NK-92 (cell line): ENCODE results near the gene RPP25L.
"Not testable (repeated sequence)": the region's sequence is repeated elsewhere in the genome, so short reads cannot be mapped to it uniquely, and the experiment has no call there.

Experiments
- DNase-seq: peaks from one replicate; lab custom pipeline; 2025; ENCODE audit not compliant: unreplicated experiment; lab: John Stamatoyannopoulos, UW

RPP25L gene, protein sequence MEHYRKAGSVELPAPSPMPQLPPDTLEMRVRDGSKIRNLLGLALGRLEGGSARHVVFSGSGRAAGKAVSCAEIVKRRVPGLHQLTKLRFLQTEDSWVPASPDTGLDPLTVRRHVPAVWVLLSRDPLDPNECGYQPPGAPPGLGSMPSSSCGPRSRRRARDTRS

DNA sequence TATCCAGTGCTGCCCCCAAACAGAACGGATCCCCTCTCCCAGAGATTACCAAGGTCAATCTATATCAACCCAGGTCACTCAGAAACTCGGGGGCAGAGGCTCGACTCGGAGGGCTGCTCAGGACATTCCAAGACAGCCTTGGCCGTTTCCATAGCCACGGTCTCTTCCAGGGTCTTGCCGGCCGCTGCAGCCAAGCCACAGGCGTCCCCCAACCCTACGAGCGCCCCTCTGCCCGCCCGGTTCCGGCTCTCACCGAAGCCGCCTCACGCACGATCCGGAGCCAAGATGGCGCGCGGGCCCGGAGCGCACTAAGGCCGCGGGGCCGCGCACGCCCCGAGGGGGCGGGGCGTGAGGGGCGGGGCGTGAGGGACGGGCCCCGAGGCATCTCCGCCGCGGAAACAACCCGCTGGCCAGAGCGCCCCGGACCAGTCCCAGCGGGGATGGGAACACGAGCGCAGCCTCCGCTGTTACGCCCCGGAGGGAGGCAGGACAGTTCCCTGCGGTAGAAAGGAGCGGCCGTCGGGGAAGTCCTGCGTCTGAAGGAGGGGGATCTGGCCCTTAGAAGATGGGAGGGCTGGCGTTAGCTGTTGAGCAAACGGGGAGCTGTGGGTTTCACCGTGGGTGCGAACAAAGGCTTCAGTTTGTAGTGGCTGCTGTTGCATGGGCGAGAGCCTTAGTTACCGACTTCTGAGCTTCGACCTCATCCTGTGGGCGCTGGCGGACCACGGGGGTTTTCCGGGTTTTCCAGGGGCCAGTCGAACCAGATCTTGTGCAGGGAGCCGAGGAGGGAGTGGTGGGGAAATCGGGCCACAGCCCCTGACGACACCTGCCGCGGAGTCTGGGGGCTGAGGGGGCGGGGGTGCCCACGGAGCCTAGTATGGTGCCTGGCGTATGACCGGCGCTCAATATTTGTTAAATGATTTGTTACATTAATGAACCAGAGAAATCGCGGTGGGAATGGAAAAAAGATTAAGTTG lies at the start of gene RPP25L:
RPP25L (minus strand) TSS at position 287 of the 977 bp plus-strand sequence. CDS start 801 bp downstream, outside the sequence.
- DNase-seq, result no peak

DNA sequence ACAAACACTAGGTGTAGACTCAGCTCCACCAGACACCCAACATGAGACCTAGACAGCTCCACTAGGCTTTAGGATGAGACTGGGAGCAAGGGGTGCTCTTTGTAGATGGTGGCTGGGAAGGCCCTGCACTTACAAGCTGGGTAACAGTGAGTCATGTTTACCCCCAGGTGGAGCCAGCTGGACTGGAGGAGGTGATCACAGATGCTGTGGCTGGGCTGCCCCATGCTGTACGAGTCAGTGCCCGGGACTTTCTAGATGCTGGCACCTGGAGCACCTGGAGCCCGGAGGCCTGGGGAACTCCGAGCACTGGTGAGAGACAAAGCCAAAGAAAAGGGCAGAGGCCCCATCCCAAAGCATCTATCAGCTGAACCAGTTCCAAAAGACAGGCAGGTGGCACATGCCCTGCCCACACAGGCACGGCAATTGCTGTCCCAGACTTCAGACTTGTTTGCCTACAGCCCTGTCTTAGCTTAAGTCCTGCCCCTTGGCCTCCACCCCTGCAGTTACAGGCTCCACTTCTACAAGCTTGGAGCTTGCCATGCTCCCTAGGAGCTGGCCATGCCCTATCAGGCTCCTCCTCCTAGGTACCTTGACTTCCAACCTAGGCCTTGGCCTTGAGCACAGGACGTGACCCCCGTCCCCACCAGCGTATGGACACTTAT lies 47.8 kb upstream of the RPP25L start:
- DNase-seq, result no peak

DNA sequence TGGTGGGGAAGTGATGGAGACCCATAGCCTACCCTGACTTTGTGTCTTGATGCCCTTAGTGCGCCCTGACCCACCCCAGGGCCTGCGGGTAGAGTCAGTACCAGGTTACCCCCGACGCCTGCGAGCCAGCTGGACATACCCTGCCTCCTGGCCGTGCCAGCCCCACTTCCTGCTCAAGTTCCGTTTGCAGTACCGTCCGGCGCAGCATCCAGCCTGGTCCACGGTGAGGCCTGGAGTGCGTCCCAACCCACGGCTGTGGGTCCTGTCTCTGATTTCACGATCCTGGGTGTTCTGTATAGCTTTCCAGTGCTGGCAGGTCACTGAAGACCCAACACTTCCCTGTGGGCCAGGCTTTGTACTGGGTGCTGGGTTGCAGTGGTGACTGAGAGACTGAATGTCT lies 46.6 kb upstream of the RPP25L start:
- DNase-seq, result no peak

DNA sequence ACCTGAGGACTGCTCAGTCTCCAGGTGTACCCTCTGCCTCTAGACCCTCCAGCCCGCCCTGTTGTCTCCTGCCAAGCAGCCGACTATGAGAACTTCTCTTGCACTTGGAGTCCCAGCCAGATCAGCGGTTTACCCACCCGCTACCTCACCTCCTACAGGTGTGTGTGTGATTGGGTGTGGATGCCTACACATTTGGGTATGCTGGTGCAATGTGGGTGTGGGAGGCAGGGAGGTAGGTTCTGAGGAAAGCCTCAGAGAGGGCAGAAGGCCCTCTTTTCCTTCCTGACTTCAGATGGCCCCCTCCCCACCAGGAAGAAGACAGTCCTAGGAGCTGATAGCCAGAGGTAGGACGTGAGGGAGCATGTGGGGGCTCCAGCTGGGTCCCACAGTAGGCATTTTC lies 45.1 kb upstream of the RPP25L start:
- no peak for DNase-seq

DNA sequence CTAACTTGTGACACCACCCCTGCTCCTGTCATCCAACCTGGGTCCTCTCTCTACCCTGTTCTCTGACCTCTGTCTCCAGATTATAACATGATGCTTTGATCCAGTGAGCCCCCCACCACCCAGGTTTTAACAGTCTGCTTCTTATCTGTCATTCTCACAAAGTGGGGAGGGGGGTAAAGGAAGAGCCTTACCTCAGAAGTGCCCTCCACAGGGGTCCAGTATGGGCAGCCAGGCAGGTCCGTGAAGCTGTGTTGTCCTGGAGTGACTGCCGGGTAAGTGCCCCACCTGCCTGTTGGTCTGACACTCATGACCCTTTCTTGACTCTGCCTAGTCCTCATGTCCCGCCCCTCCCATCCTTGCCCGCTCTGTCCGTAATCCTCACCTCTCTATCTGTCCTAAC lies 43.5 kb upstream of the RPP25L start:
- DNase-seq, result no peak

DNA sequence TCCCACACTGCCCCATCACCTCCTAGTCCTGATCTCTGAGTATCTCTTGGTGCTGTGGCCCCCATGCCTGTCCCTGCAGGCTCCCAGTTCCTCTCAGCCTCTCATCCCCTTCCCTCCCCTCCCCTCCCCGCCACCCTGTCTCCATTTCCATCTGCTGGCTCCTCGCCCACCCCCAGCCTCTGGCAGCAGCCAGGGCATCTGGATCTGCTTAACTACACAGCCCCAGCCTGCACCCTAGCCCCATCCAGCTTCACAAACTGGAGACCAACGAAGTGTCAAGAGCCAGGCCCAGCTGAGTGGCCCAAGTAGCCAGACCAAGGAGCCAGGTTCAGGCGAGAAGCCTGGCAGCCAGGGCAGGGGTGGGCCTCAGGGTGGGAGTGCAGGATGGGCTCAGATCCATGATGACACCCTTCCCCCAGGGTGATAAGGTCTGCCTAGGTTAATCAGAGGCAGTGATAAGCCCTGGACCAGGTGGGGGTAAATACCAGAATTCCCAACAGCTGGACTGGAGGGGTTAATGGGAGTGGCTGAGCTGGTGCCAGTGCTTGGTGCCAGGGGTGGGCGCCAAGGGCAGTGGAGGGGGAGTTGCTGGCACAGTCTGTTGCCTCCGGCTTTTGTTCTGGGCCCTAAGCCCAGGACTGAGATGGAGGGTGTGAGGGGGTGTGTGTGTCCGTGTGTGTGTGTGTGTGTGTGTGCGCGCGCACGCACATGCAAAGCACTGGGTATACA lies 42.6 kb upstream of the RPP25L start:
- no peak for DNase-seq

DNA sequence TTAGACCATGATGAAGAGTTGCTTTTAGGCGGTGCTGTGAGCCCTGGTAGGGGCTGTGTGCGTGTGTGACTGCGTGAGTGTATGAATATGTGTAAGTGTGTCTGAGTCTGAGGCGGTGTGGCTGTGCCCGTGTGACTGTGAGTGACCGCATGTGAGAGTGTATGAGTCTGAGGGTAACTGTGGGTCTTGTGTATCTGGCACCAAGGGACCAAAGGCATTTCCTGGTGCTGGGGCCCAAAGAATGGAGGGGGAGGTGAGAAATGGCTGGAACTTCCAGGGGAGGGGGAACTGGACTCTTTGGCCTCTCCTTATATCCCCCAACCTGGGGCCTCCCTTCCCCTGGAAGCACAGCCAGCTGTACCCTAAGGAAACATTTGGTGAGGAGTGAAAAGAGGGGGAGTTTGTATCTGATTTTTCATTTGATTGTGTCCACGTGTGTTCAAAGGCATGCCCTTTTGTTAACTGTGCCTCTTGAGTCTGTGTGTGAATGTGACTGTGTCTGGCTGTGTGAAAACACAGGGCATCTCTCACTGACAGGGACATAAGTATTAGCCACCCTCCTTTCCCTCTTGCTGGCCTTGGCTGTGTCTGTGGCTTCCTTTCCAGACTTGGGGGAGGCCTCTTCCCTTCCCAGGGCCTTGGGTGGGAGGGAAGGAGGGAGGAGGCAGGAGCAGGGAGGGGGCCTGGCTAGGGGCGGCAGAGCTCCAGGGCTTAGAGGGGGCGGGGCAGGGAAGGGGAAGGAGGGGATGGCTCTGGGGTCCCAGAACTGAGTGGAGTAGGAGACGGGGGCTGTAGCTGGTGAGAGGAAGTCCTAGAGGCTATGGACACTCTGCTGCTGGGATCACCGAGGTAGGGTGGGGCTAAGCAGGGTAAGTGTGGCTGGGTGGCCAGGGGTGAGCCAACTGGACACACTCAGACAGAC lies 41.5 kb upstream of the RPP25L start:
- DNase-seq, result no peak

DNA sequence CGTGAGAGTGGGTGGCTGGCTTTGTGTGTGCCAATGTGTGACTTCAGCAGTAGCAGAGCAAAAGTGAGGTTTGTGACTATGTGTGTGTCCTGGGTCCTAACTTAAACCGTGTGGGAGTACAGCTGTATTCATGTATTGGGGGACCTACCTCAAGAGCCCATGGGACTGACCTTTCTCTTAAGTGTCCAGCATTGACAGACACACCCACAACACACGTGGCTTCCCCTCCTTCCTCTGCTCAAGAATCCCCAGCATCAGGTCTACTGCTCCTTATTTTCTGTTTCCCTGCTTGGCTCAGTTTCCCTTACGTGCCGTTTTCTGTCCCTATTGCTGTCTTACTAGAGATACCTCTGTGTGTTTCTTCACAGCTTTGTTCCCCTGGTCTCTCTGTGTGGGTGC lies 40.7 kb upstream of the RPP25L start:
- no peak for DNase-seq

DNA sequence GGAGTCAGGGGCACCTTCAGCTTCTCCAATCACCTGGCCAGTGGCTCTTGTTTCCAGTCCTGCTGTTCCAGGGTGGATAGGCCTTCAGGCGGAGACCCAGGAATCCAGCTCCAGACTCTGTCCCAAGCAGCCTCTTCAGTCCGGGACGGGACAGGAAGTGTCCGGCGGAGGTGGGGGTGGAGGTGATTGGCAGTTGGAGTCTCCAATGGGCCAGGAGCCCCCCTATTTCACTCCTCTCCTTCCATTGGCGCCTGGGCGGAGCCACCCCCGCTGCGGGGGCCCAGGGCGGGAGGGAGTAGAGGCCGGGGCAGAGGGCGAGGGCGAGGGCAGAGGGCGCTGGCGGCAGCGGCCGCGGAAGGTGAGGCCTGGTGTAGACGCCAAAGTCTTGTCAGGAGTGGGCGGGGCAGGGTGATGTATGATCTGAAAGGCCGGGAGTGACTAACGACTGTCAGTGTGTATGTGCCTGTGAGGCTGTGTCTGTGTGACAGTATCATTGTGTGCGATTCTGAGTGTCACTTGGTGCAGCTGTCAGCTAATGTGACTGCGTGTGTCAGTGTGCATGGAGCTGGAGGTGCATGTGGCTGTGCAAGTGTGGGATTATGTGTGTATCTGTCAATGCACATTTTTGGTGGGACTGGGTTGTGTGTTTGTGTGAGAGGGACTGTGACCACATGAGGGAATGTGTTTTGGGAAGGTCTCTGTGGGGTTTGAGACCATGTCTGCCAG lies 40.1 kb upstream of the RPP25L start, which contains the start of gene IL11RA:
IL11RA (plus strand) TSS at position 310 of the 726 bp plus-strand sequence. CDS start 3,033 bp downstream, outside the sequence.
- no peak for DNase-seq

DNA sequence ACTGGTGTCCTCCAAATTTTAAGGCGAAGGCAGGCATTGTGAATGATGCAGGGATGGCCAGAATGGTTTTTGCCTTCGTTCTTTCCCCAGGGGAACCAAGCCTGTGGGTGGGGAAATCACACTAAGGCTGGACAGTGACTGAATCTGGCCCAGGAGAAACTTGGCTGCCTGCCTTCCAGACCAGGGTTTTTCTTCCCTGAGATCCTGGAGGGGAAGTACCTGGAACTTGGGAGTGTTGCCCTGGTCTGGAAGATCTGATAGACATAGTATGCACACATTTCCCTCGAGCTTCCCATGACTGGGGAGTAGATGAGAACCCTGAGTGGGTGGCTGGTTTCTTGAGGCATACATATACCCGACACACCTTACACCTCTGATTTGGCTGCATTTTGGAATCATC lies 39.4 kb upstream of the RPP25L start:
- DNase-seq, result no peak

DNA sequence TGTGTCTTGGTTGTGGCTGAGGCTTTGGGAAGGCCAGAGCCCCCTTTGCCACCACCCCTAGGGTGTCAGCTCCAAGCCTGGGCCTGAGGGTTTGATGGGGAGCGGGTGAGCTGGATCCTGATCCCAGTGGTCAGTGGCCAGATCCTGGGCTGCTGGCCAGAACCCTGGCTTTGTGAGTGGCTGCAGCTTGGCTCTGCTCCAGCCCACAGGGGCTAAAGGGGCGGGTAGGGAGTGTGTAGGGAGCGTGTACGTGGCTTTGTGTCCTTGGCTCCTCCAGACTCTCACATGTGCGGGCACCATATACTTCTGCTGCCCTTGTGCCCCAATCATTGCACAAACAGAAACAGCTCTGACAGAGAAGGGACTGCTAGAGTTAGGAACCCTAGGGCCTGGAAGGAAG lies 38.9 kb upstream of the RPP25L start:
- DNase-seq, result no peak

DNA sequence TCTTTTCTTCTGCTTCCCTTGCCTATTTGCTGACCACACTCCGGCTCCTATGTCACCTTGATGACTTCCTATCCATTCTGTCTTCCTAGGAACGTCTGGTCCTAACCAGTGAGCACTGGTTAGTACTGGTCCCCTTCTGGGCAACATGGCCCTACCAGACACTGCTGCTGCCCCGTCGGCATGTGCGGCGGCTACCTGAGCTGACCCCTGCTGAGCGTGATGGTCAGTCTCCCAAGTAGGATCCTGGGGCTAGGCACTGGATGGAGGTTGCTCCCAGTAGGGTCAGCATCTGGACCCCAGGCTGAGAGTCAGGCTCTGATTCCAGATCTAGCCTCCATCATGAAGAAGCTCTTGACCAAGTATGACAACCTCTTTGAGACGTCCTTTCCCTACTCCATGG lies 36.8 kb upstream of the RPP25L start:
- no peak for DNase-seq

DNA sequence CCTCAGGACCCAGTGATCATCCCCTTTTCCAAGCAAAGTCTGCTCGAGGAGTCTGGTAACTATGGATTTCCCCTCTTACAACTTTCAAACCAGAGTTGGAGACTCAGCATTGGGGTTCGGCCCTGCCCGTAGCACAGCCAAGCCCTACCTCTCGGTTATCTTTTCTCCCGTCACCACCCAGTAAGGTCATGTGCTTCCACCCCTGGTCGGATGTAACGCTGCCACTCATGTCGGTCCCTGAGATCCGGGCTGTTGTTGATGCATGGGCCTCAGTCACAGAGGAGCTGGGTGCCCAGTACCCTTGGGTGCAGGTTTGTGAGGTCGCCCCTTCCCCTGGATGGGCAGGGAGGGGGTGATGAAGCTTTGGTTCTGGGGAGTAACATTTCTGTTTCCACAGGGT lies 35.8 kb upstream of the RPP25L start:
- DNase-seq, result no peak

DNA sequence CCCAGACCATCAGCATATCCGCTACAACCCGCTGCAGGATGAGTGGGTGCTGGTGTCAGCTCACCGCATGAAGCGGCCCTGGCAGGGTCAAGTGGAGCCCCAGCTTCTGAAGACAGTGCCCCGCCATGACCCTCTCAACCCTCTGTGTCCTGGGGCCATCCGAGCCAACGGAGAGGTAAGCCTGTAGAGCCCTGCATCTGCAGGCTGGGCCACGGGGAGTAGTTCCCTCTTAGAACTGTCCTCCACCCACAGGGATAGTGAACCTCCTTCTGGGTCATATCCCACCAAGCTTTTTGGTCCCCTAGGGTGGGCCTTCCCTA lies 35.1 kb upstream of the RPP25L start:
- DNase-seq, result no peak

DNA sequence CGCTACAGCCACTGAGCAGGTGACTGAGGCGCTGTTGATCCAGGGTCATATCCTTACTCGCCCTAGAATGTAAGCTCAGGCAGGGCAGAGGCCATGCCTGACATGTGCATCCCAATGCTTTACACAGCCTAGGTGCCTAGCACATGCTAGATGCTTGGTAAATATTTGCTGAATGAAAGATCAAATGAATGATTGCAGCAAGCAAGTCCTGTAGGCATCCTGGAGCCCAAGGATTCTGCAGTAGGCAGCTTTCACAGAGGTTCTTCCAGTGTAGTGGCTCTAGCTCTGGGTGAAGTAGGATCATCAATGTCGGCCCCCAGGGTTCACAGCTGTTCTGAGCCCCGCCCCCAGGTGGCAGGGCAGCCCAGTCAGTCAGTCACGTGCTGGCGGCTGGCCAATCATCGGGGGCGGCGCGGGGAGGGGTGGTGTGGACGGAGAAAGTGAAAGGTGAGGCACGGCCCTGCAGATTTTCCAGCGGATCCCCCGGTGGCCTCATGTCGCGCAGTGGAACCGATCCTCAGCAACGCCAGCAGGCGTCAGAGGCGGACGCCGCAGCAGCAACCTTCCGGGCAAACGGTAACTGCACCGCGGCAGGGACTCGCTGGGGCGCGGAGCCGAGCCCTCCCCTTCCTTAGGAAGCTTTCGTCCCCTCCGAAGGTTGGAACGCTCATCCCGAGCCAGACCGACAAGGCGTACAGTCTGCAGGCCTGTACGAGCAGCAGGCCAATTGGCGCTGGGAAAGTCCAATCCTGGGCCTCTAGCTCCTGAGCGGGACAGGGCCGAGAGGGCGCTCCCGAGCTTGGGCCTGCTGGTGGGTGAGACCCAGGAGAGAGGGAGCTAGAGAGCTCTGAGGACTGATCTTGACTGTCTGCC lies 34.5 kb upstream of the RPP25L start, which contains the start of gene GALT:
GALT (plus strand) TSS at position 465 of the 873 bp plus-strand sequence; CDS start at position 495, 30 bp downstream.
- DNase-seq, result peak; percentile 91

DNA sequence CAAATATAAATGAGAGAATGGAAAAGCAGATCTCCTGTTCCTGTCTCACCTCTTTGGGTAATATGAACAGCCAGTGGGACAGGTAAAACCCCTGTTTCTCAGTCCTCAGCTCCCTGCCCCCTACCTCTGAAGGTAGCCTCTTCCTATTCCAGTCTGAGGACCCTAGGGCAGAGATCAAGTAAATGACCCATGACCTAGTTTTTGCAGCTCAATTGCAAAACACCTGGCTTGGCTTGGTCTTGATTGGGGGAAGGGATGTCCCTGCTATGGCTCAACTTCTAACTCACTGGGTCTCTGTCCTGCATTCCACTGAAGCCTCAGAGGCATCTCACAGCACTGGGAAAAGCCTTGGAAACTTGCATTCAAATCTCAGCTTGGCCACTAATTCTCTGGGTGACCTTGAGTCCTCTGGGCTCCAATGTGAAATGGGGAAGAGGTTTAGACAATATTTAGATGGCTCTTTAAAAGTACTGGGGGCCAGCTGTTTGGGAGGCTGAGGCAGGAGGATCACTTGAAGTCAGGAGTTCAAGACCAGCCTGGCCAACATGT lies 32.9 kb upstream of the RPP25L start:
- no peak for DNase-seq

DNA sequence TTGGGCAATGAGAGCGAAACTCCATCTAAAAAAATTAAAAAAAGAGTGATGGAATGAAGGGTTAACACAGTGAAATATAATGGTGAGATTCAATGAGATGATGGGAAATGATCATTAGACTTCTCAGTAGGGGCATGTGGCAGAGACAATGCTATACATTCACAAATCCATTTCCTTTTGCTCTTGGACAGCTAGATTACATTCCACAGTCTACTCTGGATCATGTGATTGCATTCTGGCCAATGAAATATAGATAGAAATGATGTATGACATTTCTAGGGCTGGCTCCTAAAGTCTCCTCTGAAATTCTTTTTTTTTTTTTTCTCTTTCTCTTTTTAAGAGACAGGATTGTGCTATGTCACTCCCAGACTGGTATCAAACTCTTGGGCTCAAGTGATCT lies 30.8 kb upstream of the RPP25L start:
- DNase-seq, result no peak

DNA sequence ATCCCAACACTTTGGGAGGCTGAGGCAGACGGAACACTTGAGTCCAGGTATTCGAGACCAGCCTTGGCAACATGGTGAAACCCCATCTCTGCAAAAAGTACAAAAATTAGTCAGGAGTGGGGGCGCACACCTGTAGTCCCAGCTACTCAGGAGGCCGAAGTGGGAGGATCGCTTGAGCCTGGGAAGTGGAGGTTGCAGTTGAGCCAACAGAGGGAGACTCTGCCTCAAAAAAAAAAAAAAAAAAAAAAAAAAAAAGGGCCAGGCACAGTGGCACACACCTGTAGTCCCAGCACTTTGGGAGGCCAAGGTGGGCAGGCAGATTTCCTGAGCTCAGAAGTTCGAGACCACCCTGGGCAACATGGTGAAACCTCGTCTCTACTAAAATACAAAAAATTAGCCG lies 27.4 kb upstream of the RPP25L start:
- not testable (repeated sequence) for DNase-seq
